Thoracic aorta (tissue), 2 donors: ENCODE measurements around the gene UBL3. TPM values are rescaled to one million over a fixed set of nuclear protein-coding genes. Genes with fewer than 3 reads are reported as not detected.

Experiments used
- ATAC-seq: fragments of 150-250 bp; one replicate; pipeline ENCODE4 v1.8.0; 2017; ENCODE audit warnings: low read depth; ENCODE audit not compliant: insufficient number of reproducible peaks, low FRiP score
- DNase-seq: peaks from one replicate; pipeline ENCODE4 v3.0.0-alpha.2; 2020; ENCODE audit warnings: low spot score
- H3K27ac ChIP-seq, 2 donors: fragments of 200-600 bp; sonication (generic); 1 replicate in 1 of 2; 2 replicates in 1 of 2; pipeline ENCODE4 v1.5.1; 2016; ENCODE audit warnings: mild to moderate bottlenecking in 2 of 2, moderate library complexity in 2 of 2
- H3K27me3 ChIP-seq: fragments of 200-600 bp; sonication (generic); replicated peaks from 2 replicates; pipeline ENCODE4 v1.6.0; 2016; ENCODE audit warnings: mild to moderate bottlenecking; ENCODE audit not compliant: insufficient read depth
- H3K36me3 ChIP-seq: fragments of 200-600 bp; sonication (generic); one replicate; pipeline ENCODE4 v1.5.1; 2016
- H3K4me1 ChIP-seq, 2 donors: fragments of 200-600 bp; sonication (generic); 1 replicate in 1 of 2; 2 replicates in 1 of 2; pipeline versions ENCODE4 v1.5.1 to v1.6.0; 2016; ENCODE audit warnings: low read depth in 2 of 2, mild to moderate bottlenecking in 1 of 2; ENCODE audit not compliant: control insufficient read depth in 1 of 2
- H3K4me3 ChIP-seq: fragments of 200-600 bp; sonication (generic); 2 replicates; pipeline ENCODE4 v1.5.1; 2016; ENCODE audit warnings: mild to moderate bottlenecking
- H3K9me3 ChIP-seq: fragments of 200-600 bp; sonication (generic); 2 replicates; pipeline ENCODE4 v1.5.1; 2016
- total RNA-seq, 2 donors: library from RNA; depleted of rRNA; stranded (reverse); fragments of >200 nt; gene quantifications; one replicate each; pipeline versions ENCODE4 v1.1.0 to v1.2.3, GENCODE V29; 2016
- TF ChIP-seq, protein P1 (sequence below): fragments of 200-600 bp; sonication (generic); IDR thresholded peaks from one replicate; pipeline ENCODE4 v1.5.1; 2019; ENCODE audit warnings: antibody characterized with exemption

UBL3 gene
- total RNA-seq, 2 donors from 2014 or later = 24.4 to 32.6 TPM

DNA sequence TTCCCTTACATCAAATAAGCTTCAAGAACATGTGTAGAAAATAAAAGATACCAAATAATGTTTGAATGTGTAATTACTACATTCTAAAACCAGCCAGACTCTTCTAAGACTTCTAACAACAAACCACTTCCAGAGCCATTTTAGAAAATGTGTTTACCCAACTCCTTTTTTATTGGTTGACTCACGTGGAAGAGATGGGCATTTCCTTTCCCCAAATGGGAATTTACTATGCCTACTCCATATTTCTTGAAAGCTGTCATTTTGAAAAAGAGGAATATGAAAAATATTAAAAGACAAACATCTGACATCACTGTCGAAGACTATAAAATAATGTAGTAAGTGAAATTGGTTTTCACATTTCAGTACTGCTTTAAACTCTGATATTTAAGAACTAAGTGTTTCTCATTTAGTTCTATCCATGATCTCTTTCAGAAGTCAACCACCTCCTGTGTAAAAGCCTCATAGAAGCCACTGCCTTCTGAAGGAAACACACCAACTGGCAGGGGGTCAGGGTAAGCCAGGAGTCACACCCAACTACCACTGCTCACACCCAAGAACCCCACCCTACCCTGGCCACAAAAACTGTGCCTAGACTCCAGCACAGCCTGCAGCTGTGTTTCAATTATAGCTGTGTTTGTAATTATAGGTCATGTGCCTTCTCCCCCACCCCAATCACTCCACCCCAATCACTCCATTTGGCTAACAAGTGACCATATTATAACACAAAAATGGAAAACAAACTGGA, 86.8 kb downstream of the UBL3 start:
- Histone ChIP-seq H3K9me3 (no peaks in the 10 kb centered on the region), H3K4me3 (no peak overlapping the region), H3K36me3 (peaks cover 3% of the 10 kb centered on the region), H3K4me1 (no peaks in the 10 kb centered on the region), H3K27ac (no peak overlapping the region), H3K27me3 (no peaks in the 10 kb centered on the region)
- DNase-seq (no peak), ATAC-seq (no peak)
- TF ChIP-seq, protein P1, sequence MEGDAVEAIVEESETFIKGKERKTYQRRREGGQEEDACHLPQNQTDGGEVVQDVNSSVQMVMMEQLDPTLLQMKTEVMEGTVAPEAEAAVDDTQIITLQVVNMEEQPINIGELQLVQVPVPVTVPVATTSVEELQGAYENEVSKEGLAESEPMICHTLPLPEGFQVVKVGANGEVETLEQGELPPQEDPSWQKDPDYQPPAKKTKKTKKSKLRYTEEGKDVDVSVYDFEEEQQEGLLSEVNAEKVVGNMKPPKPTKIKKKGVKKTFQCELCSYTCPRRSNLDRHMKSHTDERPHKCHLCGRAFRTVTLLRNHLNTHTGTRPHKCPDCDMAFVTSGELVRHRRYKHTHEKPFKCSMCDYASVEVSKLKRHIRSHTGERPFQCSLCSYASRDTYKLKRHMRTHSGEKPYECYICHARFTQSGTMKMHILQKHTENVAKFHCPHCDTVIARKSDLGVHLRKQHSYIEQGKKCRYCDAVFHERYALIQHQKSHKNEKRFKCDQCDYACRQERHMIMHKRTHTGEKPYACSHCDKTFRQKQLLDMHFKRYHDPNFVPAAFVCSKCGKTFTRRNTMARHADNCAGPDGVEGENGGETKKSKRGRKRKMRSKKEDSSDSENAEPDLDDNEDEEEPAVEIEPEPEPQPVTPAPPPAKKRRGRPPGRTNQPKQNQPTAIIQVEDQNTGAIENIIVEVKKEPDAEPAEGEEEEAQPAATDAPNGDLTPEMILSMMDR = no peak

DNA sequence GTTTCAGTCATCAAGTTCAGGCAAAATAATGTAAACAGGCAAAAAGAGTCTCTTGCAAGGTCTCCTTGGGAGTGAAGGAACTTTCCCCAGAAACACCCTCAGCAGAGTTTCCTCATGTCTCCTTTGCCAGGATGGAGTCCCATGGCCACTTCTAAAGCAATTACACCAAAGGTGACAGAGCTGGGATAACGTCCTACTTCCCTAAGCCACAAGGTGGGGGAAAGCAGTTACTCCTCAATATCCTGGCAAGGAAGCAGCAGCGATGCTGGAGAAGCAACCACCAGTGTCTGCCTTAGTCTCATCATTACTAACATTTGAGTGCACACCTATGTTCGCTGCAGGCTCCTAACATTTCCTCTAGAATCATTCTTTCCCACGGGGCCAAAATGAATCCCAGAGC, 88.6 kb downstream of the UBL3 start:
- no peaks in the 10 kb centered on the region for H3K27me3 ChIP-seq
- H3K4me1 ChIP-seq = no peaks in the 10 kb centered on the region
- no peak overlapping the region for H3K4me3 ChIP-seq
- H3K27ac ChIP-seq = no peak overlapping the region
- TF ChIP-seq, protein P1 = no peak
- peaks cover 3% of the 10 kb centered on the region for H3K36me3 ChIP-seq
- no peak for DNase-seq
- no peaks in the 10 kb centered on the region for H3K9me3 ChIP-seq
- ATAC-seq = no peak

DNA sequence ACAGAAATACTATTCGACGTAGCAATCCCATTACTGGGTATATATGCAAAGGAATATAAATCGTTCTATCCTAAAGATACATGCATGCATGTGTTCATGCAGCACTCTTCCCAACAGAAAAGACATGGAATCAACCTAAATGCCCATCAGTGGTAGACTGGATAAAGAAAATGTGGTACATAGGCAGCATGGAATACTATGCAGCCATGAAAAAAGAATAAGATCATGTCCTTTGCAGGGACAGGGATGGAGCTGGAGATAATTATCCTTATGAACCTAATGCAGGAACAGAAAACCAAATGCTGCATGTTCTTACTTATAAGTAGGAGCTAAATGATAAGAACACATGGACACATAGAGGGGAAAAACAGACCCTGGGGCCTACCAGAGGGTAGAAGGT, 89.3 kb downstream of the UBL3 start:
- no peaks in the 10 kb centered on the region for H3K27me3 ChIP-seq
- H3K27ac ChIP-seq = no peak overlapping the region
- no peaks in the 10 kb centered on the region for H3K4me1 ChIP-seq
- TF ChIP-seq, protein P1 = no peak
- ATAC-seq (no peak), DNase-seq (no peak)
- no peaks in the 10 kb centered on the region for H3K36me3 ChIP-seq
- H3K4me3 ChIP-seq = no peak overlapping the region
- no peaks in the 10 kb centered on the region for H3K9me3 ChIP-seq

DNA sequence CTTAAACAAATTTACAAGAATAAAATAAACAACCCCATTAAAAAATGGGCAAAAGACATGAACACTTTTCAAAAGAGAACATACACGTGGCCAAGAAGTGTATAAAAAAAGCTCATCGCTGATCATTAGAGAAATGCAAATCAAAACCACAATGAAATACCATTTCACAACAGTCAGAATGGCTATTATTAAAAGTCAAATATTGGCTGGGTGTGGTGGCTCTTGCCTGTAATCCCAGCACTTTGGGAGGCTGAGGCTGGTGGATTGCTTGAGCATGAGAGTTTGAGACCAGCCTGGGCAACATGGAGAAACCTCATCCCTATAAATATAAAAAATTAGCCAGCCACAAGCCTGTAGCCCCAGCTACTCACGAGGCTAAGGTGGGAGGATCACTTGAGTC, 89.9 kb downstream of the UBL3 start:
- Histone ChIP-seq H3K27ac (no peak overlapping the region), H3K27me3 (no peaks in the 10 kb centered on the region), H3K4me3 (no peak overlapping the region), H3K4me1 (no peaks in the 10 kb centered on the region), H3K9me3 (no peaks in the 10 kb centered on the region), H3K36me3 (no peaks in the 10 kb centered on the region)
- DNase-seq = no peak
- TF ChIP-seq, protein P1 = no peak
- no peak for ATAC-seq

DNA sequence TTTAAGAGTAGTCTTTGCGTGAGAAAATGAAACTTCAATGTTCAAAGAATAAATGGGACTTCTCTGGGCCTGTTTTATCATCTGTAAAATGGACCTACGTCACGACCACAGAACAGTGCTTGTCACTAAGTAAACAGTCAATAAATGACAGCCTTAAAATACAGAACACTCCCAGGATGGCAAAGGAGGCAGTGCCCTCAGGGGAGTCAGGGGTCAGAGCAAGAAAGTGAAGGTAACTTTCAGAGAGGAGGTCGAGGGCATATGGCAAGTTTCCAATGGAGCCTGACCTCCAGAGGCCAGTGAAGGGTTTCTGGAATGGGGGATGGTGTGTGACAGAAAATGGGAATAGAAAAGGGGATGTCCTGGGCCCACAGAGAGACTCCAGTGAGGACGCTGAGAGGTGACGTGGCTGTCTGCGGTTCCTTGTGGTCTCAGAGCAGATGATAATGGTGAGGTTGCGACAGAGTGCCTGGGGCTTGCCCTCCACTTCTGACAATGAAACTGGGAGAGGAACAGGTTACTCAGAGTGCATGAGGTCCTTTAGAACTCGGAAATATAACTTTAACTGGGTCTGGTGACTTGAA, 91.8 kb downstream of the UBL3 start:
- Histone ChIP-seq H3K4me1 (no peaks in the 10 kb centered on the region), H3K4me3 (no peak overlapping the region), H3K27ac (no peak overlapping the region), H3K27me3 (no peaks in the 10 kb centered on the region), H3K9me3 (no peaks in the 10 kb centered on the region), H3K36me3 (no peaks in the 10 kb centered on the region)
- DNase-seq = no peak
- no peak for ATAC-seq
- TF ChIP-seq, protein P1 = no peak
